Measurements from ENCODE around the gene IQCK. TPM values are rescaled to one million over a fixed set of nuclear protein-coding genes. Genes with fewer than 3 reads are reported as not detected.

IQCK gene
- total RNA-seq, 2 experiments from 2014 or later, result 3.3 to 4.0 TPM

GRCh38 chr16:19884611-19885450, 166.8 kb downstream of the IQCK start, which contains the start of gene GPRC5B:
Gene GPRC5B (minus strand): TSS chr16:19884848. CDS start chr16:19872845, 12,003 bp downstream.
- peaks cover 27% of the 10 kb centered on the region for H3K4me1 Mint-ChIP-seq
- peak within 1 kb of the TSS; percentile 76 for H3K4me3 Mint-ChIP-seq
- peak; percentile 43 for DNase-seq
- H3K9me3 Mint-ChIP-seq, result no peaks in the 10 kb centered on the region
- H3K27me3 Mint-ChIP-seq, result peaks cover 53% of the 10 kb centered on the region
- H3K27ac Mint-ChIP-seq, result no peak within 1 kb of the TSS
- no peaks in the 10 kb centered on the region for H3K36me3 Mint-ChIP-seq

- DNase-seq, result no peak
- no peak overlapping the region for H3K27ac Mint-ChIP-seq
- no peaks in the 10 kb centered on the region for H3K36me3 Mint-ChIP-seq
- peaks cover 54% of the 10 kb centered on the region for H3K27me3 Mint-ChIP-seq
- H3K9me3 Mint-ChIP-seq, result no peaks in the 10 kb centered on the region
- H3K4me3 Mint-ChIP-seq, result peak overlapping the region; percentile 76
- H3K4me1 Mint-ChIP-seq, result peaks cover 27% of the 10 kb centered on the region
Measured at GRCh38 chr16:19885451-19886072, 167.5 kb downstream of the IQCK start.

GRCh38 chr16:19886073-19886941, 168.2 kb downstream of the IQCK start:
- peak; percentile 81 for DNase-seq
- Mint-ChIP-seq H3K4me3 (peak overlapping the region; percentile 76), H3K36me3 (no peaks in the 10 kb centered on the region), H3K27ac (peak overlapping the region; percentile 72), H3K9me3 (no peaks in the 10 kb centered on the region), H3K4me1 (peaks cover 27% of the 10 kb centered on the region), H3K27me3 (peaks cover 51% of the 10 kb centered on the region)

- Mint-ChIP-seq H3K9me3 (no peaks in the 10 kb centered on the region), H3K36me3 (no peaks in the 10 kb centered on the region), H3K4me3 (no peak overlapping the region), H3K4me1 (peaks cover 25% of the 10 kb centered on the region), H3K27me3 (peaks cover 28% of the 10 kb centered on the region), H3K27ac (no peak overlapping the region)
- DNase-seq, result no peak
Measured at GRCh38 chr16:19888834-19889233, 170.8 kb downstream of the IQCK start.

GRCh38 chr16:19890901-19891300, 172.8 kb downstream of the IQCK start:
- Mint-ChIP-seq H3K9me3 (no peaks in the 10 kb centered on the region), H3K4me1 (peaks cover 13% of the 10 kb centered on the region), H3K27ac (no peak overlapping the region), H3K4me3 (no peak overlapping the region), H3K36me3 (no peaks in the 10 kb centered on the region), H3K27me3 (peaks cover 9% of the 10 kb centered on the region)
- DNase-seq, result no peak

- H3K27me3 Mint-ChIP-seq, result peaks cover 4% of the 10 kb centered on the region
- no peak overlapping the region for H3K4me3 Mint-ChIP-seq
- H3K9me3 Mint-ChIP-seq, result no peaks in the 10 kb centered on the region
- no peak overlapping the region for H3K27ac Mint-ChIP-seq
- H3K4me1 Mint-ChIP-seq, result peaks cover 5% of the 10 kb centered on the region
- no peaks in the 10 kb centered on the region for H3K36me3 Mint-ChIP-seq
- DNase-seq, result no peak
Measured at GRCh38 chr16:19892902-19893301, 174.8 kb downstream of the IQCK start.

GRCh38 chr16:19894586-19894985, 176.5 kb downstream of the IQCK start:
- no peak overlapping the region for H3K27ac Mint-ChIP-seq
- H3K4me1 Mint-ChIP-seq, result no peaks in the 10 kb centered on the region
- no peaks in the 10 kb centered on the region for H3K36me3 Mint-ChIP-seq
- no peak for DNase-seq
- H3K4me3 Mint-ChIP-seq, result no peak overlapping the region
- H3K9me3 Mint-ChIP-seq, result no peaks in the 10 kb centered on the region
- peaks cover 13% of the 10 kb centered on the region for H3K27me3 Mint-ChIP-seq

- H3K9me3 Mint-ChIP-seq, result no peaks in the 10 kb centered on the region
- H3K4me3 Mint-ChIP-seq, result no peak overlapping the region
- H3K4me1 Mint-ChIP-seq, result no peaks in the 10 kb centered on the region
- DNase-seq, result no peak
- H3K36me3 Mint-ChIP-seq, result no peaks in the 10 kb centered on the region
- no peak overlapping the region for H3K27ac Mint-ChIP-seq
- H3K27me3 Mint-ChIP-seq, result peaks cover 9% of the 10 kb centered on the region
Measured at GRCh38 chr16:19896951-19897350, 178.9 kb downstream of the IQCK start.

- DNase-seq, result no peak
- H3K27me3 Mint-ChIP-seq, result peaks cover 9% of the 10 kb centered on the region
- H3K4me1 Mint-ChIP-seq, result no peaks in the 10 kb centered on the region
- no peak overlapping the region for H3K27ac Mint-ChIP-seq
- H3K4me3 Mint-ChIP-seq, result no peak overlapping the region
- H3K36me3 Mint-ChIP-seq, result no peaks in the 10 kb centered on the region
- no peaks in the 10 kb centered on the region for H3K9me3 Mint-ChIP-seq
Measured at GRCh38 chr16:19898166-19898565, 180.1 kb downstream of the IQCK start.

GRCh38 chr16:19898924-19899604, 181.0 kb downstream of the IQCK start:
- Mint-ChIP-seq H3K36me3 (no peaks in the 10 kb centered on the region), H3K4me3 (no peak overlapping the region), H3K27me3 (peaks cover 9% of the 10 kb centered on the region), H3K27ac (no peak overlapping the region), H3K9me3 (no peaks in the 10 kb centered on the region), H3K4me1 (no peaks in the 10 kb centered on the region)
- peak; percentile 27 for DNase-seq

GRCh38 chr16:19899605-19899955, 181.5 kb downstream of the IQCK start:
- Mint-ChIP-seq H3K36me3 (no peaks in the 10 kb centered on the region), H3K4me1 (no peaks in the 10 kb centered on the region), H3K4me3 (no peak overlapping the region), H3K27me3 (peaks cover 9% of the 10 kb centered on the region), H3K9me3 (no peaks in the 10 kb centered on the region), H3K27ac (no peak overlapping the region)
- DNase-seq, result no peak

GRCh38 chr16:19901164-19901563, 183.1 kb downstream of the IQCK start:
- H3K27me3 Mint-ChIP-seq, result peaks cover 9% of the 10 kb centered on the region
- H3K4me3 Mint-ChIP-seq, result no peak overlapping the region
- no peak overlapping the region for H3K27ac Mint-ChIP-seq
- DNase-seq, result no peak
- H3K9me3 Mint-ChIP-seq, result no peaks in the 10 kb centered on the region
- no peaks in the 10 kb centered on the region for H3K4me1 Mint-ChIP-seq
- no peaks in the 10 kb centered on the region for H3K36me3 Mint-ChIP-seq

GRCh38 chr16:19907161-19907992, 189.3 kb downstream of the IQCK start:
- Mint-ChIP-seq H3K9me3 (no peaks in the 10 kb centered on the region), H3K36me3 (no peaks in the 10 kb centered on the region), H3K4me3 (no peak overlapping the region), H3K27ac (no peak overlapping the region), H3K4me1 (peaks cover 6% of the 10 kb centered on the region), H3K27me3 (peaks cover 31% of the 10 kb centered on the region)
- peak; percentile 67 for DNase-seq

Measured in activated naive CD8-positive, alpha-beta T cell treated with anti-CD3 and anti-CD28 coated beads for 36 hours (primary cell).